Stomach smooth muscle (tissue), 2 donors: ENCODE measurements around the gene PPAT.
"Not testable (repeated sequence)": the region's sequence is repeated elsewhere in the genome, so short reads cannot be mapped to it uniquely, and the experiment has no call there.

Experiments
- H3K27ac ChIP-seq: one replicate; pipeline ENCODE4 v1.7.0; 2013; ENCODE audit warnings: mild to moderate bottlenecking, low read length, inconsistent platforms
- H3K27me3 ChIP-seq, 2 donors: one replicate each; pipeline ENCODE4 v1.7.0; 2013; ENCODE audit warnings: low read length in 2 of 2; ENCODE audit not compliant: insufficient read depth in 2 of 2, control insufficient read depth in 1 of 2
- H3K36me3 ChIP-seq, 2 donors: one replicate each; pipeline ENCODE4 v1.7.0; 2013; ENCODE audit warnings: low read length in 2 of 2; ENCODE audit not compliant: control insufficient read depth in 2 of 2, insufficient read depth in 2 of 2
- H3K4me1 ChIP-seq: one replicate; pipeline ENCODE4 v1.7.0; 2013; ENCODE audit warnings: low read length; ENCODE audit not compliant: control insufficient read depth, insufficient read depth
- H3K4me3 ChIP-seq, 2 donors: one replicate each; pipeline ENCODE4 v1.7.0; 2013; ENCODE audit warnings: low read length in 2 of 2
- H3K9ac ChIP-seq, 2 donors: one replicate each; pipeline ENCODE4 v1.7.0; 2013; ENCODE audit warnings: low read length in 2 of 2, mild to moderate bottlenecking in 1 of 2
- H3K9me3 ChIP-seq, 2 donors: one replicate each; pipeline ENCODE4 v1.7.0; 2013; ENCODE audit warnings: low read length in 2 of 2; ENCODE audit not compliant: control insufficient read depth in 2 of 2
- donor health status: healthy.
- donor health status: Pancreatic carcinoma.

PPAT gene

DNA sequence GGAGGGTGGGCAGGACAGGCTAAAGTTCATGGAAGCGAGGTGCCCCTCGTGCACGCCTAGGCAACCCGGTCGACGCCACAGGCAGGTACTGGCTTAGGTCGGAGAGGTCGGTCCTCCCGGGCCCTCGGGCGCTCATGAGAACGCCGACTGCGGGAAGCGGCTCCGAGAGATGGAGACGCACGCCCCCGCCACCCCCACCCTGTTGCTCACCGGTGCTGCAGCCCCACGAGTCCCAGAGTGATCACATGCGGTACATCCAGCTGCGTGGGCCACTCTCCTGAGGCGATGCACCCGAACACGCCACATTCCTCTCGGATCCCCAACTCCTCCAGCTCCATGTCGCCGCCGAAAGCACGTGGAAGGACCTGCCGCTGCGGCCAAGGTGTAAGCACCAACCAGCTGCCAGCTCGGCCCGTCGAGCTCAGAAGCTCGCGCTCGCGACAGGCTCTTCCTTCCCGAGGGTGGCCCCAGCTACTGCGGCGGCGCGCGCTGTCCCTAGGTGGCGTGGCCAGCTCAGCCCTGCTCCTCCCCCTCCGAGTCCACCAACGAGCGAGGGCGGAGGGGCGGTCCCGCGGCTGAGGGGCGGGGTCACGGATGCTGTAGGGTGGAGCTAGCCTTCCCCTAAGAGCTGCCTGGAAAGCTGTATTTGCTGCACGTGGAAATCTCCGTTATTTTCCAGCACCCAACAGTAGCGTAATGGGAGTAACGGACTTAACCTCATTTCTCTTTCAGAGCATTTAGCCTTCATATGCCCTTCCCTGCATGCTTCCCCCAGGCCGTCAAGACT, at the start of gene PPAT:
Gene PPAT, minus strand, starts transcription at position 476 of the 787 bp plus-strand sequence. Its CDS starts 138 bp downstream, at position 338.
- peaks cover 19% of the 10 kb centered on the region for H3K4me1 ChIP-seq
- H3K36me3 ChIP-seq, result no peaks in the 10 kb centered on the region
- no peaks in the 10 kb centered on the region for H3K27me3 ChIP-seq
- no peaks in the 10 kb centered on the region for H3K9me3 ChIP-seq
- H3K9ac ChIP-seq, result peak within 1 kb of the TSS; percentile 74 to 85
- peak within 1 kb of the TSS; percentile 85 to 86 for H3K4me3 ChIP-seq
- peak within 1 kb of the TSS; percentile 93 for H3K27ac ChIP-seq

GRCh38 chr4:56480691-56481090, 45.3 kb upstream of the PPAT start:
- Histone ChIP-seq H3K9ac (no peak overlapping the region), H3K27me3 (no peaks in the 10 kb centered on the region), H3K4me1 (no peaks in the 10 kb centered on the region), H3K9me3 (no peaks in the 10 kb centered on the region), H3K27ac (no peak overlapping the region), H3K36me3 (peaks cover 15 to 32% of the 10 kb centered on the region in 2 donors), H3K4me3 (no peak overlapping the region)

DNA sequence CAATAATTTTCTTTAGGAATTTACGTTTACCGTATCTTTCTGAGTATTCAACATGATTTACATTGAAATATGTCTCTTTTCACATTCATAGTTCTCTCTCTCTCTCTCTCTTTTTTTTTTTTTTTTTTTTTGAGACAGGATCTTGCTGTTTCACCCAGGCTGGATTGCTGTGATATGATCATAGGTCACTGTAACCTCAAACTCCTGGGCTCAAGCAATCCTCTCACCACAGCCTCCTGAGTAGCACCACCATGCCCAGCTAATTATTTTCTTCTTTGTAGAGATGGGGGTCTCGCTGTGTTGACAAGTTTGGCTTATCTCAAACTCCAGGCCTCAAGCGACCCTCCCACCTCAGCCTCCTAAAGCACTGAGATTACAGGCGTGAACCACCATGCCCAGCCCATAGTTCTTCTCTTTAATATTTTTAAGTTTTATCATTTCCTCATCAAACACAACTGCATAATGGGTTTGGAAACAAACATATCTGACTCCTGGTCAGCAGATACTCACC, 41.8 kb upstream of the PPAT start:
- H3K9me3 ChIP-seq, result no peaks in the 10 kb centered on the region
- H3K9ac ChIP-seq, result no peak overlapping the region
- H3K4me3 ChIP-seq, result no peak overlapping the region
- H3K4me1 ChIP-seq, result no peaks in the 10 kb centered on the region
- H3K27me3 ChIP-seq, result no peaks in the 10 kb centered on the region
- peaks cover 29 to 42% of the 10 kb centered on the region in 2 donors for H3K36me3 ChIP-seq
- H3K27ac ChIP-seq, result no peak overlapping the region

DNA sequence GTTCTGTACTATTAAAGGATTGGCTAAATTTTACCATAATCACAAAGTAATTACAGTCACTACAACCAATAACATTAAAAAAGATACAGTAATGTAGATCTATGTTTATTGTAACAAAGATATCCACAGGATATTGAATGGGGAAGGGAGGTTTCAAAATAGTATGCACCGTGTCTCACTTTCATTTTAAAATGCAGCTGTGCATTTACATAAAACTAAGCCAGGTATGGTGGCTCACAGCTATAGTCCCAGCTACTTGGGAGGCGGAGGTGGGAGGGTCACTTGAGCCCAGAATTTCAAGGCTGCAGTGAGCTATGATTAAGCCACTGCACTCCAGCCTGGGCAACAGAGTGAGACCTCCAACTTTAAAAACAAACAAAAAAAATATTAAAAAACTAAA, 40.5 kb upstream of the PPAT start:
- H3K27me3 ChIP-seq, result no peaks in the 10 kb centered on the region
- H3K27ac ChIP-seq, result no peak overlapping the region
- H3K4me1 ChIP-seq, result no peaks in the 10 kb centered on the region
- H3K36me3 ChIP-seq, result peaks cover 36 to 51% of the 10 kb centered on the region in 2 donors
- no peaks in the 10 kb centered on the region for H3K9me3 ChIP-seq
- no peak overlapping the region for H3K4me3 ChIP-seq
- H3K9ac ChIP-seq, result no peak overlapping the region

DNA sequence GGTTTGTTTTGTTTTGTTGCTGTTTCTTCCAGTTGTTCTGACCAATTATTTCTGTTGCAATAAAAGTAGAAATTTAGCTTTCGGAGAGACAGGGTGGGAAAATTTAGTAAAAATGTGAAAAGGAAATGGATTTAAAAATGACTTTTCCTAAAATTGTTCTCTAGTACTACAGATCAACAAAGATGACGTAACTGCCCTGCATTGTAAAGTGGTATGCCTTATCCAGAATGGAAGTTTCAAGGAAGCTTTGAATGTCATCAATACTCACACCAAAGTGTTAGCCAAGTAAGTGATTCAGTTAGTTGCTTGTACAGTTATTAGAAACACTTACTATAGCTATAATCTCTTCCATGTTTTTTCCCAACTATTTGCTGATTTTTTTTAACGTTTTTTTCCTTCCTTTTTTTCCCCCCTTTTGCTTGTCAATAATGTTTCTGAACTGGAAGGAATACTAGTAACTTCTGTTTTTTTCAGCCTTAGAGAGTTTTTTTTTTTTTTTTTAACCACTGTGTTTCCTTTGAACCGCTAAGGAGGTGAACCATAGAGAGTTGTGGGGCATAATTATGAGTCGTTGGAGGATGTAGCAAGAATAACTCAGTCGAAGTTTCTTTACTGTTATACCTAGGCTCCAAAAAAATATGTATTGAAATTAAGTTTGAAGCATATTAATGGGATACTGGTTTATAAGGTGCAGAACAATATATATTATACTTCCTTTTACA, 34.2 kb upstream of the PPAT start:
- peaks cover 13% of the 10 kb centered on the region for H3K4me1 ChIP-seq
- no peaks in the 10 kb centered on the region for H3K27me3 ChIP-seq
- H3K9ac ChIP-seq, result no peak overlapping the region
- no peaks in the 10 kb centered on the region for H3K9me3 ChIP-seq
- H3K4me3 ChIP-seq, result no peak overlapping the region
- H3K27ac ChIP-seq, result no peak overlapping the region
- peaks cover 23 to 30% of the 10 kb centered on the region in 2 donors for H3K36me3 ChIP-seq

DNA sequence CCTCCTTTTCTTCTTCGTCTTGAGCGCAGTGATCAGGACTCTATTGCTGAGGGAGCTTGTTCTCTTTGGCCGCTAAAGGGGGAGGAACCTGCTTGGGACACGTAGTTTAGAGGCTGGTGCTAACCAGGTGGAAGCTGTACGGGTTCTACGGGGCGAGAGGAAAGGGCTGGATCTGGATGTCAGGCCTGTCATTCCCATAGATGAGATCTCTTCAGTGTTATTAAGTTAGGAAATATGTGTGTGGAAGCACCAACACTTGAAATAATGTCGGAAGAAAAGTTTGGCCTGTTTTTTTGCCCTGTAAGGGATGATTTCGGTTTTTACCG, 32.6 kb upstream of the PPAT start:
- H3K9ac ChIP-seq, result peak overlapping the region; percentile 96 to 97
- peaks cover 15 to 20% of the 10 kb centered on the region in 2 donors for H3K36me3 ChIP-seq
- H3K4me3 ChIP-seq, result peak overlapping the region; percentile 98 to 100
- no peaks in the 10 kb centered on the region for H3K27me3 ChIP-seq
- peaks cover 17% of the 10 kb centered on the region for H3K4me1 ChIP-seq
- H3K27ac ChIP-seq, result peak overlapping the region; percentile 80
- H3K9me3 ChIP-seq, result no peaks in the 10 kb centered on the region

- H3K4me1 ChIP-seq, result peaks cover 17% of the 10 kb centered on the region
These were observed 32.1 kb upstream of the PPAT start, which contains the start of gene SRP72 for GRCh38 chr4:56467284-56468096. TSS of gene SRP72 (plus strand) at chr4:56467617. CDS start at chr4:56467636, 19 bp downstream.

GRCh38 chr4:56466910-56467283, 31.5 kb upstream of the PPAT start:
- H3K4me1 ChIP-seq, result peaks cover 17% of the 10 kb centered on the region
- H3K4me3 ChIP-seq, result peak overlapping the region; percentile 98 to 100
- peaks cover 8 to 15% of the 10 kb centered on the region in 2 donors for H3K36me3 ChIP-seq
- H3K9ac ChIP-seq, result peak overlapping the region; percentile 96 to 97
- H3K27ac ChIP-seq, result peak overlapping the region; percentile 80
- no peaks in the 10 kb centered on the region for H3K27me3 ChIP-seq
- no peaks in the 10 kb centered on the region for H3K9me3 ChIP-seq

More at GRCh38 chr4:56467284-56468096, 32.1 kb upstream of the PPAT start, which contains the start of gene SRP72:
- peak within 1 kb of the TSS; percentile 80 for H3K27ac ChIP-seq
- H3K36me3 ChIP-seq, result peaks cover 12 to 16% of the 10 kb centered on the region in 2 donors
- peak within 1 kb of the TSS; percentile 98 to 100 for H3K4me3 ChIP-seq
- H3K9me3 ChIP-seq, result no peaks in the 10 kb centered on the region
- peak within 1 kb of the TSS; percentile 96 to 97 for H3K9ac ChIP-seq
- no peaks in the 10 kb centered on the region for H3K27me3 ChIP-seq

- not testable (repeated sequence) for H3K27me3 ChIP-seq, H3K9me3 ChIP-seq, H3K27ac ChIP-seq
- Histone ChIP-seq H3K36me3 (peaks cover 3 to 13% of the 10 kb centered on the region in 2 donors), H3K4me3 (peak overlapping the region; percentile 98 to 100), H3K4me1 (peaks cover 17% of the 10 kb centered on the region), H3K9ac (peak overlapping the region; percentile 96 to 97)
These were observed 30.9 kb upstream of the PPAT start for GRCh38 chr4:56466296-56466761.
